Esophagus muscularis mucosa (tissue), 4 donors: Measurements from ENCODE around the gene IFNGR1. TPM values are rescaled to one million over a fixed set of nuclear protein-coding genes. Genes with fewer than 3 reads are reported as not detected.
A peak's percentile ranks its signal among the peaks of the same experiment; 100 is the strongest.

Experiments
- DNase-seq: peaks from one replicate; pipeline ENCODE4 v3.0.0-alpha.2; 2017; ENCODE audit errors: extremely low spot score
- H3K27ac ChIP-seq, 4 donors: fragments of 200-600 bp; sonication (generic); replicated peaks in 1 of 4; 1 replicate in 3 of 4; 2 replicates in 1 of 4; pipeline ENCODE4 v1.5.1; 2016 to 2019; ENCODE audit warnings: mild to moderate bottlenecking in 1 of 4
- H3K27me3 ChIP-seq, 4 donors: fragments of 200-600 bp; sonication (generic); one replicate each; pipeline versions ENCODE4 v1.5.1 to v1.6.0; 2016 to 2019
- H3K36me3 ChIP-seq, 4 donors: fragments of 200-600 bp; sonication (generic); one replicate each; pipeline ENCODE4 v1.5.1; 2016 to 2019
- H3K4me1 ChIP-seq, 4 donors: fragments of 200-600 bp; sonication (generic); one replicate each; pipeline ENCODE4 v1.5.1; 2016 to 2019
- H3K4me3 ChIP-seq, 4 donors: fragments of 200-600 bp; sonication (generic); 1 replicate in 2 of 4; 2 replicates in 2 of 4; pipeline ENCODE4 v1.5.1; 2016 to 2019; ENCODE audit warnings: mild to moderate bottlenecking in 4 of 4, moderate library complexity in 1 of 4
- H3K9me3 ChIP-seq, 4 donors: fragments of 200-600 bp; sonication (generic); 1 replicate in 3 of 4; 2 replicates in 1 of 4; pipeline ENCODE4 v1.5.1; 2016 to 2019
- CTCF ChIP-seq, 3 experiments: fragments of 200-600 bp in 2 of 3; fragments of 450-650 bp in 1 of 3; sonication (generic) in 2 of 3; IDR thresholded peaks; one replicate each; pipeline ENCODE4 v1.5.1; 2017 to 2019; ENCODE audit warnings: antibody characterized with exemption in 3 of 3, mild to moderate bottlenecking in 2 of 3, moderate library complexity in 1 of 3
- EP300 ChIP-seq: sonication (generic); formaldehyde crosslinking; IDR thresholded peaks from one replicate; pipeline ENCODE4 v1.6.1; 2017; ENCODE audit warnings: antibody characterized with exemption
- POLR2A ChIP-seq: fragments of 450-650 bp; IDR thresholded peaks from one replicate; pipeline ENCODE4 v1.6.1; 2017; ENCODE audit warnings: antibody characterized with exemption, moderate library complexity, mild to moderate bottlenecking, low read depth
- POLR2AphosphoS5 ChIP-seq, 2 donors: sonication (generic); formaldehyde crosslinking; IDR thresholded peaks; one replicate each; pipeline ENCODE4 v1.6.1; 2017; ENCODE audit warnings: antibody characterized with exemption in 2 of 2
- WGBS: methylation state at CpG from one replicate; pipeline ENCODE4 v1.1.5; 2018; 5-methylcytosine and 5-hydroxymethylcytosine counted together
- intact Hi-C: fragments of 100-400 bp; cut with DNase I; formaldehyde crosslinking; loops from one replicate; pipeline ENCODE4 v1.15.1; 2023
- total RNA-seq, 4 donors: library from RNA; depleted of rRNA; stranded (reverse); fragments of >200 nt; gene quantifications; one replicate each; pipeline versions ENCODE4 v1.1.0 to v1.2.1, GENCODE V29; 2016

IFNGR1 gene
- total RNA-seq, 4 donors from 2014 or later = 52.8 to 95.9 (median 62.9) TPM

- Histone ChIP-seq H3K36me3 (no peaks in the 10 kb centered on the region), H3K9me3 (no peaks in the 10 kb centered on the region), H3K27ac (peak overlapping the region; percentile 97 to 98 (median 98)), H3K4me1 (peaks cover 43 to 83% (median 69%) of the 10 kb centered on the region in 4 donors), H3K4me3 (peak overlapping the region; percentile 88 to 95 (median 92)), H3K27me3 (no peaks in the 10 kb centered on the region)
- TF ChIP-seq POLR2AphosphoS5 (IDR thresholded peaks at IDR 0.05) = no peak
- no peak for TF ChIP-seq CTCF (IDR thresholded peaks at IDR 0.05)
- TF ChIP-seq EP300 = no peak
- no peak for TF ChIP-seq POLR2A
- 65% methylated on average over 6 of the region's 6 CpGs for WGBS
- DNase-seq = no peak
- intact Hi-C loops = no loop called here
Observed at GRCh38 chr6:137219664-137220252, 573 bp upstream of the IFNGR1 start.

GRCh38 chr6:137218473-137218916, 690 bp downstream of the IFNGR1 start:
- H3K36me3 ChIP-seq = no peaks in the 10 kb centered on the region
- under 1% methylated on average over 13 of the region's 13 CpGs for WGBS
- TF ChIP-seq CTCF (IDR thresholded peaks at IDR 0.05) = no peak
- TF ChIP-seq POLR2A = no peak
- TF ChIP-seq EP300 = peak; percentile 30
- peak in 1 of 2 donors; percentile 37 for TF ChIP-seq POLR2AphosphoS5 (IDR thresholded peaks at IDR 0.05)
- peak; percentile 93 for DNase-seq
- peak overlapping the region; percentile 97 to 98 (median 98) for H3K27ac ChIP-seq
- intact Hi-C loops = no loop called here
- H3K4me1 ChIP-seq = peaks cover 48 to 84% (median 77%) of the 10 kb centered on the region in 4 donors
- no peaks in the 10 kb centered on the region for H3K9me3 ChIP-seq
- H3K4me3 ChIP-seq = peak overlapping the region; percentile 88 to 95 (median 92)
- no peaks in the 10 kb centered on the region for H3K27me3 ChIP-seq

- H3K36me3 ChIP-seq = no peaks in the 10 kb centered on the region
- intact Hi-C loops = no loop called here
- H3K27me3 ChIP-seq = no peaks in the 10 kb centered on the region
- TF ChIP-seq POLR2AphosphoS5 (IDR thresholded peaks at IDR 0.05) (peak in 1 of 2 donors; percentile 27), CTCF (IDR thresholded peaks at IDR 0.05) (no peak)
- no peaks in the 10 kb centered on the region for H3K9me3 ChIP-seq
- peak overlapping the region; percentile 88 to 95 (median 92) for H3K4me3 ChIP-seq
- WGBS = 17% methylated on average over 12 of the region's 12 CpGs
- H3K4me1 ChIP-seq = peaks cover 47 to 84% (median 80%) of the 10 kb centered on the region in 4 donors
- peak overlapping the region; percentile 97 to 98 (median 98) for H3K27ac ChIP-seq
- DNase-seq = no peak
Observed at GRCh38 chr6:137217801-137218472, 1.2 kb downstream of the IFNGR1 start.

- H3K9me3 ChIP-seq = no peaks in the 10 kb centered on the region
- intact Hi-C loops = no loop called here
- H3K4me3 ChIP-seq = peak overlapping the region; percentile 88 to 95 (median 92)
- DNase-seq = no peak
- peaks cover 54 to 85% (median 82%) of the 10 kb centered on the region in 4 donors for H3K4me1 ChIP-seq
- H3K36me3 ChIP-seq = no peaks in the 10 kb centered on the region
- no peaks in the 10 kb centered on the region for H3K27me3 ChIP-seq
- WGBS = 62% methylated on average over 12 of the region's 12 CpGs
- no peak for TF ChIP-seq CTCF (IDR thresholded peaks at IDR 0.05)
- TF ChIP-seq EP300 = no peak
- no peak for TF ChIP-seq POLR2AphosphoS5 (IDR thresholded peaks at IDR 0.05)
- TF ChIP-seq POLR2A = no peak
- H3K27ac ChIP-seq = peak overlapping the region; percentile 97 to 98 (median 98)
Observed at GRCh38 chr6:137216875-137217553, 2.2 kb downstream of the IFNGR1 start.
